Measurements from ENCODE around the gene HIKESHI.
A peak's percentile ranks its signal among the peaks of the same experiment; 100 is the strongest.

The HIKESHI gene, protein sequence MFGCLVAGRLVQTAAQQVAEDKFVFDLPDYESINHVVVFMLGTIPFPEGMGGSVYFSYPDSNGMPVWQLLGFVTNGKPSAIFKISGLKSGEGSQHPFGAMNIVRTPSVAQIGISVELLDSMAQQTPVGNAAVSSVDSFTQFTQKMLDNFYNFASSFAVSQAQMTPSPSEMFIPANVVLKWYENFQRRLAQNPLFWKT

DNA sequence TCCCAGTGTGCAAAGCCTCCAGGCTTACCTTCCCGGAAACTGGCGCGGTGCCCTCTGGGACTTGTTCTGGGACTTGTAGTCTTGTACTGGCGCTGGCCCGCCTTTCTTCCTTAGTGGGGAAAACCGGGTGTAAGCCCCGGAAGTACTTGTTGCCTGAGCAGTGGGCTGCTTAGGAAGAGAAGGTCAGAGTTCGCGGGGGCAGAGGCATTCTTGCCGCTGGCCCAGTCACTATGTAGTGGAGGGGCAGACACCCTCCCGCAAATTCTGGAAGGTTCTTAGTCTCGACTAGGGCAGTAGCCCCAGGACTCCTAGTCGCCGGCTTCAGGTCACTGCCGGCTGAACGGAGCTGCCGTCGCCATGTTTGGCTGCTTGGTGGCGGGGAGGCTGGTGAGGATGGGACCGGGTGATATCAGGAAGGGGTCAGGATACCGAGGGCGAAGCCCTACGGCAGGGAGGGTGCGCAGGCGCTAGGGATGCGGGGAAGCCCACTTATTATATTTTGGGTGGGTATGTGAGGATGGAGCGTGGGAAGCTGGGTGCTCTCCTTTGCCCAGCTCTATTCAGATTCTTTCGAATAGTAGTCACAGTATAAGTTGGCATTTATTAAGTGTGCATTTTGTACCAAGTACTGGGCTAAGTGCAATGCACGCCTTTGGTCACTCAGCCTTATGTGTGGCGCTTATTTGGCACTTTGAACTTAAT is at the start of gene HIKESHI:
HIKESHI (plus strand) TSS at position 149 of the 702 bp plus-strand sequence; CDS start at position 358, 209 bp downstream.
- Histone ChIP-seq H3K4me3 (ENCODE audit: low read length) (peak within 1 kb of the TSS; percentile 98), H3K9me3 (ENCODE audit: control insufficient read depth, low read length) (no peaks in the 10 kb centered on the region), H3K4me1 (ENCODE audit: control insufficient read depth, insufficient read depth, low read length) (peaks cover 6% of the 10 kb centered on the region), H3K27me3 (ENCODE audit: control insufficient read depth, insufficient read depth, low read length) (no peaks in the 10 kb centered on the region), H3K9ac (ENCODE audit: low read length) (peak within 1 kb of the TSS; percentile 97), H3K36me3 (ENCODE audit: control insufficient read depth, insufficient read depth, low read length) (no peaks in the 10 kb centered on the region)

DNA sequence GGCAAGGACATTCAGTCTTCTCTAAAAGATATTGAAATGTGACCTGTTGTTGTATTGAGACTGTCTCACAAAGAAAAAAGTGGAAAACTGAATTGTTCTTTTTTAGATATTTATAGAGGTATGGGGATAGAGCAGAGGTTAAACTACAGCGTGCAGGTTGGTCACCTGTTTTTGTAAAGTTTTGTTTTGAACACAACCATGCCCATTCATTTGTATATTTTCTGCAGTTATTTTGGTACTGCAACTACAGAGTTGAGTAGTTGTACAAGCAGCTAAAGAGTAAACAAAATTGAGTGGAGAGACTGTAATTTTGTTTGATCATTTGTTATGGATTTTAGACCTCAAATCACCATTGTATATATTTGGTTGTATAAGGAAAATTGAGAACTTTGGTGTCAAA is 46.1 kb upstream of the HIKESHI start:
- H3K27me3 ChIP-seq (ENCODE audit: control insufficient read depth, insufficient read depth, low read length): no peaks in the 10 kb centered on the region
- no peaks in the 10 kb centered on the region for H3K4me1 ChIP-seq (ENCODE audit: control insufficient read depth, insufficient read depth, low read length)
- no peak overlapping the region for H3K4me3 ChIP-seq (ENCODE audit: low read length)
- H3K9ac ChIP-seq (ENCODE audit: low read length): no peak overlapping the region
- no peaks in the 10 kb centered on the region for H3K9me3 ChIP-seq (ENCODE audit: control insufficient read depth, low read length)
- no peaks in the 10 kb centered on the region for H3K36me3 ChIP-seq (ENCODE audit: control insufficient read depth, insufficient read depth, low read length)

- Histone ChIP-seq H3K4me1 (ENCODE audit: control insufficient read depth, insufficient read depth, low read length) (no peaks in the 10 kb centered on the region), H3K36me3 (ENCODE audit: control insufficient read depth, insufficient read depth, low read length) (no peaks in the 10 kb centered on the region), H3K9ac (ENCODE audit: low read length) (no peak overlapping the region), H3K9me3 (ENCODE audit: control insufficient read depth, low read length) (no peaks in the 10 kb centered on the region), H3K4me3 (ENCODE audit: low read length) (no peak overlapping the region), H3K27me3 (ENCODE audit: control insufficient read depth, insufficient read depth, low read length) (no peaks in the 10 kb centered on the region)
Measured at GRCh38 chr11:86256608-86257007, 45.4 kb upstream of the HIKESHI start.

GRCh38 chr11:86257446-86257845 is 44.6 kb upstream of the HIKESHI start:
- H3K27me3 ChIP-seq (ENCODE audit: control insufficient read depth, insufficient read depth, low read length): no peaks in the 10 kb centered on the region
- H3K9me3 ChIP-seq (ENCODE audit: control insufficient read depth, low read length): no peaks in the 10 kb centered on the region
- H3K4me1 ChIP-seq (ENCODE audit: control insufficient read depth, insufficient read depth, low read length): no peaks in the 10 kb centered on the region
- H3K9ac ChIP-seq (ENCODE audit: low read length): no peak overlapping the region
- H3K36me3 ChIP-seq (ENCODE audit: control insufficient read depth, insufficient read depth, low read length): no peaks in the 10 kb centered on the region
- no peak overlapping the region for H3K4me3 ChIP-seq (ENCODE audit: low read length)

- Histone ChIP-seq H3K9me3 (ENCODE audit: control insufficient read depth, low read length) (no peaks in the 10 kb centered on the region), H3K4me3 (ENCODE audit: low read length) (no peak overlapping the region), H3K9ac (ENCODE audit: low read length) (no peak overlapping the region), H3K4me1 (ENCODE audit: control insufficient read depth, insufficient read depth, low read length) (no peaks in the 10 kb centered on the region), H3K27me3 (ENCODE audit: control insufficient read depth, insufficient read depth, low read length) (no peaks in the 10 kb centered on the region), H3K36me3 (ENCODE audit: control insufficient read depth, insufficient read depth, low read length) (no peaks in the 10 kb centered on the region)
Measured at GRCh38 chr11:86259730-86260129, 42.3 kb upstream of the HIKESHI start.

DNA sequence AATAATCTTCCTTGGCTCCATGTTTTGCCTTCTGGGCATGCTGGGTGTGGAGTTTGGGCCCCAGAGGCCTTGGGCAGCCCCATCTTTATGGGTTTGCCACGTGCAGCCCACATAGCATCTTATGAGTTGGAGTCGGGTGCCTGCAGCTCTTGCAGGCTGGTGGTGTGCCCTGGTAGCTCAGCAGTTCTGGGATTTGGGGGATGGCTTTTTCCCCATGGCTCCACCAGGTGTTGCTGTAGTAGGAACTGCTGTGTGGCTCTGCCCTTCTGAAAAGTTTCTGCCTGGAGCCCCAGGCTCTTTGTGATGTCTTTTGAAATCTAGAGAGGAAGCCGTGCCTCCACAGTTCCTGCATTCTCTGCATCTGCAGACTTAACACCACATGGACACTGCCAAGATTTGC is 40.7 kb upstream of the HIKESHI start:
- Histone ChIP-seq H3K9me3 (ENCODE audit: control insufficient read depth, low read length) (no peaks in the 10 kb centered on the region), H3K27me3 (ENCODE audit: control insufficient read depth, insufficient read depth, low read length) (no peaks in the 10 kb centered on the region), H3K4me1 (ENCODE audit: control insufficient read depth, insufficient read depth, low read length) (no peaks in the 10 kb centered on the region), H3K4me3 (ENCODE audit: low read length) (no peak overlapping the region), H3K36me3 (ENCODE audit: control insufficient read depth, insufficient read depth, low read length) (no peaks in the 10 kb centered on the region), H3K9ac (ENCODE audit: low read length) (no peak overlapping the region)

- H3K9me3 ChIP-seq (ENCODE audit: control insufficient read depth, low read length): no peaks in the 10 kb centered on the region
- H3K9ac ChIP-seq (ENCODE audit: low read length): no peak overlapping the region
- H3K4me3 ChIP-seq (ENCODE audit: low read length): no peak overlapping the region
- H3K4me1 ChIP-seq (ENCODE audit: control insufficient read depth, insufficient read depth, low read length): no peaks in the 10 kb centered on the region
- no peaks in the 10 kb centered on the region for H3K27me3 ChIP-seq (ENCODE audit: control insufficient read depth, insufficient read depth, low read length)
- H3K36me3 ChIP-seq (ENCODE audit: control insufficient read depth, insufficient read depth, low read length): no peaks in the 10 kb centered on the region
Measured at GRCh38 chr11:86262387-86262786, 39.7 kb upstream of the HIKESHI start.

- no peaks in the 10 kb centered on the region for H3K9me3 ChIP-seq (ENCODE audit: control insufficient read depth, low read length)
- H3K36me3 ChIP-seq (ENCODE audit: control insufficient read depth, insufficient read depth, low read length): peaks cover 2% of the 10 kb centered on the region
- no peak overlapping the region for H3K9ac ChIP-seq (ENCODE audit: low read length)
- no peaks in the 10 kb centered on the region for H3K27me3 ChIP-seq (ENCODE audit: control insufficient read depth, insufficient read depth, low read length)
- no peak overlapping the region for H3K4me3 ChIP-seq (ENCODE audit: low read length)
- no peaks in the 10 kb centered on the region for H3K4me1 ChIP-seq (ENCODE audit: control insufficient read depth, insufficient read depth, low read length)
Measured at GRCh38 chr11:86264649-86265048, 37.4 kb upstream of the HIKESHI start.

DNA sequence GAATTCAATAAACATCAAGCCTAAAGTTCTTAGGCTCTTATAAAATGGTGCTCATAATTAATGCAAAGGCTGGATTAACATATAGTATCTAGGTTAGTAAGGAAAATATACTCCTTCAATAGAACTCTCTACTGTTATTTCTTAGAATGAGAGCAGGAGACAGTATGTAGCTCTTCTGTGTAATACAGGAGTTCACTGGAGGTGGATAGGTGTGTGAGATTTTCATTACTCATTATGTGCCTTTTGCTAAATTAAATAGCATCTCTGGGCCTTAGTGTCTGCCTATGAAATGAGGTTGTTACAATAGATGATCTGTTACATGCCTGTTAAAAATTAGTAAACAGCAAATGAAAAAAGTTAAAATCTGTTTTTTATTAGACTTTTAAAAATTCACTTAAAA is 36.8 kb upstream of the HIKESHI start:
- H3K9ac ChIP-seq (ENCODE audit: low read length): no peak overlapping the region
- H3K27me3 ChIP-seq (ENCODE audit: control insufficient read depth, insufficient read depth, low read length): no peaks in the 10 kb centered on the region
- H3K9me3 ChIP-seq (ENCODE audit: control insufficient read depth, low read length): no peaks in the 10 kb centered on the region
- no peak overlapping the region for H3K4me3 ChIP-seq (ENCODE audit: low read length)
- H3K4me1 ChIP-seq (ENCODE audit: control insufficient read depth, insufficient read depth, low read length): no peaks in the 10 kb centered on the region
- H3K36me3 ChIP-seq (ENCODE audit: control insufficient read depth, insufficient read depth, low read length): peaks cover 4% of the 10 kb centered on the region

GRCh38 chr11:86269645-86270044 is 32.4 kb upstream of the HIKESHI start:
- no peak overlapping the region for H3K9ac ChIP-seq (ENCODE audit: low read length)
- no peak overlapping the region for H3K4me3 ChIP-seq (ENCODE audit: low read length)
- H3K4me1 ChIP-seq (ENCODE audit: control insufficient read depth, insufficient read depth, low read length): no peaks in the 10 kb centered on the region
- H3K36me3 ChIP-seq (ENCODE audit: control insufficient read depth, insufficient read depth, low read length): peaks cover 4% of the 10 kb centered on the region
- H3K27me3 ChIP-seq (ENCODE audit: control insufficient read depth, insufficient read depth, low read length): no peaks in the 10 kb centered on the region
- no peaks in the 10 kb centered on the region for H3K9me3 ChIP-seq (ENCODE audit: control insufficient read depth, low read length)

GRCh38 chr11:86274503-86274902 is 27.5 kb upstream of the HIKESHI start:
- H3K4me3 ChIP-seq (ENCODE audit: low read length): no peak overlapping the region
- peaks cover 4% of the 10 kb centered on the region for H3K36me3 ChIP-seq (ENCODE audit: control insufficient read depth, insufficient read depth, low read length)
- no peak overlapping the region for H3K9ac ChIP-seq (ENCODE audit: low read length)
- no peaks in the 10 kb centered on the region for H3K27me3 ChIP-seq (ENCODE audit: control insufficient read depth, insufficient read depth, low read length)
- no peaks in the 10 kb centered on the region for H3K4me1 ChIP-seq (ENCODE audit: control insufficient read depth, insufficient read depth, low read length)
- no peaks in the 10 kb centered on the region for H3K9me3 ChIP-seq (ENCODE audit: control insufficient read depth, low read length)

- no peak overlapping the region for H3K9ac ChIP-seq (ENCODE audit: low read length)
- H3K4me3 ChIP-seq (ENCODE audit: low read length): no peak overlapping the region
- H3K4me1 ChIP-seq (ENCODE audit: control insufficient read depth, insufficient read depth, low read length): no peaks in the 10 kb centered on the region
- H3K27me3 ChIP-seq (ENCODE audit: control insufficient read depth, insufficient read depth, low read length): no peaks in the 10 kb centered on the region
- no peaks in the 10 kb centered on the region for H3K9me3 ChIP-seq (ENCODE audit: control insufficient read depth, low read length)
- no peaks in the 10 kb centered on the region for H3K36me3 ChIP-seq (ENCODE audit: control insufficient read depth, insufficient read depth, low read length)
Measured at GRCh38 chr11:86274999-86275398, 27.0 kb upstream of the HIKESHI start.
